Measurements from ENCODE around the gene OR2Z1. TPM values are rescaled to one million over a fixed set of nuclear protein-coding genes. Genes with fewer than 3 reads are reported as not detected.
"Not testable (repeated sequence)": the region's sequence is repeated elsewhere in the genome, so short reads cannot be mapped to it uniquely, and the experiment has no call there.

OR2Z1 gene
- total RNA-seq, 1 experiment from 2014 or later = not detected

GRCh38 chr19:8738377-8738776, 16.9 kb downstream of the OR2Z1 start:
- Histone ChIP-seq H3K36me3 (ENCODE audit: control insufficient read depth, insufficient read depth, low read length) (no peaks in the 10 kb centered on the region), H3K4me1 (ENCODE audit: control insufficient read depth, insufficient read depth, low read length) (no peaks in the 10 kb centered on the region), H3K27me3 (ENCODE audit: control insufficient read depth, insufficient read depth, low read length) (no peaks in the 10 kb centered on the region), H3K9me3 (ENCODE audit: control insufficient read depth, insufficient read depth, low read depth, low read length) (no peaks in the 10 kb centered on the region), H3K4me3 (ENCODE audit: low read depth in 2 of 2, low read length in 2 of 2) (no peak overlapping the region), H3K27ac (ENCODE audit: low read length) (no peak overlapping the region)
- BruUV-seq (replicated peaks) = no TSS peak
- in situ Hi-C loops (cut with HindIII; ENCODE audit: low pct_unique_long_range_greater_than_20kb, low sequenced_read_pairs) = no loop called here
- CTCF ChIA-PET = no interaction called here
- ATAC-seq (no peak), DNase-seq (ENCODE audit: low read depth, low spot score) (no peak)
- intact Hi-C loops (cut with micrococcal nuclease; ENCODE audit: unreplicated experiment) = no loop called here
- no peak for TF ChIP-seq POLR2AphosphoS5 (IDR thresholded peaks at IDR 0.05; ENCODE audit: low read depth, low read length)
- POLR2A ChIA-PET = no interaction called here

DNA sequence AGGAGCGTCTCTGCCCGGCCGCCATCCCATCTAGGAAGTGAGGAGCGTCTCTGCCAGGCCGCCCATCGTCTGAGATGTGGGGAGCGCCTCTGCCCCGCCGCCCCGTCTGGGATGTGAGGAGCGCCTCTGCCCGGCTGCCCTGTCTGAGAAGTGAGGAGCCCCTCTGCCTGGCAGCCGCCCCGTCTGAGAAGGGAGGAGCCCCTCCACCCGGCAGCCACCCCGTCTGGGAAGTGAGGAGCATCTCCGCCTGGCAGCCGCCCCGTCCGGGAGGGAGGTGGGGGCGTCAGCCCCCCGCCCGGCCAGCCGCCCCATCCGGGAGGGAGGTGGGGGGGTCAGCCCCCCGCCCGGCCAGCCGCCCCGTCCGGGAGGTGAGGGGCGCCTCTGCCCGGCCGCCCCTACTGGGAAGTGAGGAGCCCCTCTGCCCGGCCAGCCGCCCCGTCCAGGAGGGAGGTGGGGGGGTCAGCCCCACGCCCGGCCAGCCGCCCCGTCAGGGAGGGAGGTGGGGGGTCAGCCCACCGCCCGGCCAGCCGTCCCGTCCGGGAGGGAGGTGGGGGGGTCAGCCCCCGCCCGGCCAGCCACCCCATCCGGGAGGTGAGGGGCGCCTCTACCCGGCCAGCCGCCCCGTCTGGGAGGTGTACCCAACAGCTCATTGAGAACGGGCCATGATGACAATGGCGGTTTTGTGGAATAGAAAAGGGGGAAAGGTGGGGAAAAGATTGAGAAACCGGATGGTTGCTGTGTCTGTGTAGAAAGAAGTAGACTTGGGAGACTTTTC, 18.0 kb downstream of the OR2Z1 start:
- CTCF ChIA-PET; in situ Hi-C loops (cut with HindIII; ENCODE audit: low pct_unique_long_range_greater_than_20kb, low sequenced_read_pairs); H3K4me3 ChIP-seq (ENCODE audit: low read depth in 2 of 2, low read length in 2 of 2); H3K36me3 ChIP-seq (ENCODE audit: control insufficient read depth, insufficient read depth, low read length); POLR2A ChIA-PET; H3K4me1 ChIP-seq (ENCODE audit: control insufficient read depth, insufficient read depth, low read length); H3K9me3 ChIP-seq (ENCODE audit: control insufficient read depth, insufficient read depth, low read depth, low read length); DNase-seq (ENCODE audit: low read depth, low spot score); BruUV-seq (replicated peaks); H3K27ac ChIP-seq (ENCODE audit: low read length); intact Hi-C loops (cut with micrococcal nuclease; ENCODE audit: unreplicated experiment); H3K27me3 ChIP-seq (ENCODE audit: control insufficient read depth, insufficient read depth, low read length); ATAC-seq: not testable (repeated sequence)

DNA sequence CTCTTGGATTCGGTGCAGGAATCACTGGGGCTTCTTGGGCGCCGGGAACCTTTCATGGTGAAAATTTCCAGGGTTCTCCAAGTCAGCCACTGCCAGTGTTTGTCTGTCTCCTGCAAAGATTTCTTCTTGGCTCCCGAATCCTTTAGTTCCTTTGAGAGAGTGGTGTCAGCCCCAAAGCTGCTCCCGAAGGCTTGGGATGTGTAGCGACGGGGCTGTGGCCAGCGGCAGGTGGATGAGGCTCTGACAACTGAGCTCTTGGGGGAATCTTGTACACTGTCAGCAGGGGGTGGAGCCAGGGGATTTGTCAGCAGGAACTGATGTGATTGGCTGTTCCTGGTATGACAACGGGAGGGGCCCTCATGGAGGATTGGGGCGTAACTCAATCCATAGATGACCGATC, 45.8 kb downstream of the OR2Z1 start:
- DNase-seq (ENCODE audit: low read depth, low spot score); H3K4me1 ChIP-seq (ENCODE audit: control insufficient read depth, insufficient read depth, low read length); in situ Hi-C loops (cut with HindIII; ENCODE audit: low pct_unique_long_range_greater_than_20kb, low sequenced_read_pairs): not testable (repeated sequence)

GRCh38 chr19:8769265-8769664, 47.8 kb downstream of the OR2Z1 start:
- CTCF ChIA-PET; H3K4me3 ChIP-seq (ENCODE audit: low read depth in 2 of 2, low read length in 2 of 2); intact Hi-C loops (cut with micrococcal nuclease; ENCODE audit: unreplicated experiment); POLR2A ChIA-PET; BruUV-seq (replicated peaks); H3K4me1 ChIP-seq (ENCODE audit: control insufficient read depth, insufficient read depth, low read length); in situ Hi-C loops (cut with HindIII; ENCODE audit: low pct_unique_long_range_greater_than_20kb, low sequenced_read_pairs); H3K27me3 ChIP-seq (ENCODE audit: control insufficient read depth, insufficient read depth, low read length); H3K27ac ChIP-seq (ENCODE audit: low read length); DNase-seq (ENCODE audit: low read depth, low spot score); H3K9me3 ChIP-seq (ENCODE audit: control insufficient read depth, insufficient read depth, low read depth, low read length); ATAC-seq; H3K36me3 ChIP-seq (ENCODE audit: control insufficient read depth, insufficient read depth, low read length): not testable (repeated sequence)

More for the DNA sequence above, 45.8 kb downstream of the OR2Z1 start:
- H3K27me3 ChIP-seq (ENCODE audit: control insufficient read depth, insufficient read depth, low read length); intact Hi-C loops (cut with micrococcal nuclease; ENCODE audit: unreplicated experiment); ATAC-seq; BruUV-seq (replicated peaks); H3K36me3 ChIP-seq (ENCODE audit: control insufficient read depth, insufficient read depth, low read length); H3K4me3 ChIP-seq (ENCODE audit: low read depth in 2 of 2, low read length in 2 of 2); H3K9me3 ChIP-seq (ENCODE audit: control insufficient read depth, insufficient read depth, low read depth, low read length); CTCF ChIA-PET; POLR2A ChIA-PET; H3K27ac ChIP-seq (ENCODE audit: low read length): not testable (repeated sequence)

- H3K4me1 ChIP-seq (ENCODE audit: control insufficient read depth, insufficient read depth, low read length); H3K4me3 ChIP-seq (ENCODE audit: low read depth in 2 of 2, low read length in 2 of 2); BruUV-seq (replicated peaks); POLR2A ChIA-PET; H3K27ac ChIP-seq (ENCODE audit: low read length); H3K27me3 ChIP-seq (ENCODE audit: control insufficient read depth, insufficient read depth, low read length); intact Hi-C loops (cut with micrococcal nuclease; ENCODE audit: unreplicated experiment); H3K36me3 ChIP-seq (ENCODE audit: control insufficient read depth, insufficient read depth, low read length); in situ Hi-C loops (cut with HindIII; ENCODE audit: low pct_unique_long_range_greater_than_20kb, low sequenced_read_pairs); ATAC-seq; H3K9me3 ChIP-seq (ENCODE audit: control insufficient read depth, insufficient read depth, low read depth, low read length); CTCF ChIA-PET; DNase-seq (ENCODE audit: low read depth, low spot score): not testable (repeated sequence)
Measured at GRCh38 chr19:8773587-8773986, 52.2 kb downstream of the OR2Z1 start.

Other genes with a start within 250 kb of the OR2Z1 start
- 0.15 TPM for gene PRAM1, start 219.0 kb upstream of the OR2Z1 start, total RNA-seq (2021; ENCODE audit: unreplicated experiment)
- 37.1 TPM for gene ZNF414, start 207.5 kb upstream of the OR2Z1 start, total RNA-seq (2021; ENCODE audit: unreplicated experiment)
- gene MYO1F, start 144.2 kb upstream of the OR2Z1 start, total RNA-seq (2021; ENCODE audit: unreplicated experiment) = 0.33 TPM
- gene ADAMTS10, start 110.9 kb upstream of the OR2Z1 start, total RNA-seq (2021; ENCODE audit: unreplicated experiment) = 10.0 TPM
- not detected for gene NFILZ, start 91.0 kb upstream of the OR2Z1 start, total RNA-seq (2021; ENCODE audit: unreplicated experiment)
- not detected for gene ACTL9, start 22.8 kb upstream of the OR2Z1 start, total RNA-seq (2021; ENCODE audit: unreplicated experiment)
- 43.3 TPM for gene ZNF558, start 110.7 kb downstream of the OR2Z1 start, total RNA-seq (2021; ENCODE audit: unreplicated experiment)
- gene MBD3L1, start 110.7 kb downstream of the OR2Z1 start, total RNA-seq (2021; ENCODE audit: unreplicated experiment) = not detected